Smooth muscle cell (in vitro differentiated cells): ENCODE measurements around the gene SYT7. TPM values are rescaled to one million over a fixed set of nuclear protein-coding genes. Genes with fewer than 3 reads are reported as not detected.

ENCODE experiments used
- DNase-seq: peaks from one replicate; lab custom pipeline; 2025; ENCODE audit not compliant: unreplicated experiment; lab: John Stamatoyannopoulos, UW
- H2AFZ ChIP-seq: fragments of 200-600 bp; sonication (generic); 2 replicates; pipeline ENCODE4 v1.6.0; 2016; ENCODE audit warnings: antibody characterized with exemption, low read depth, mild to moderate bottlenecking
- H3F3A ChIP-seq: fragments of 200-600 bp; sonication (generic); 2 replicates; pipeline ENCODE4 v1.6.0; 2017; ENCODE audit warnings: antibody characterized with exemption, low read depth
- H3K27ac ChIP-seq: fragments of 200-600 bp; sonication (generic); 2 replicates; pipeline ENCODE4 v1.5.1; 2016; ENCODE audit warnings: low read depth, mild to moderate bottlenecking
- H3K27me3 ChIP-seq: fragments of 200-600 bp; sonication (generic); 2 replicates; pipeline ENCODE4 v1.6.1; 2016; ENCODE audit warnings: low read depth, mild to moderate bottlenecking
- H3K36me3 ChIP-seq: fragments of 200-600 bp; sonication (generic); 2 replicates; pipeline ENCODE4 v1.5.1; 2016; ENCODE audit warnings: low read depth
- H3K4me1 ChIP-seq: fragments of 200-600 bp; sonication (generic); 2 replicates; pipeline ENCODE4 v1.5.1; 2016; ENCODE audit warnings: low read depth
- H3K4me2 ChIP-seq: fragments of 200-600 bp; sonication (generic); 2 replicates; pipeline ENCODE4 v1.6.0; 2016; ENCODE audit warnings: mild to moderate bottlenecking
- H3K4me3 ChIP-seq: fragments of 200-600 bp; sonication (generic); 2 replicates; pipeline ENCODE4 v1.5.1; 2016; ENCODE audit warnings: mild to moderate bottlenecking
- H3K79me2 ChIP-seq: fragments of 200-600 bp; sonication (generic); 2 replicates; pipeline ENCODE4 v1.6.0; 2016; ENCODE audit warnings: low read depth, mild to moderate bottlenecking
- H3K9ac ChIP-seq: fragments of 200-600 bp; sonication (generic); 2 replicates; pipeline ENCODE4 v1.6.0; 2016; ENCODE audit warnings: low read depth
- H3K9me3 ChIP-seq: fragments of 200-600 bp; sonication (generic); replicated peaks from 2 replicates; pipeline ENCODE4 v1.5.1; 2016; ENCODE audit warnings: low read depth
- H4K20me1 ChIP-seq: fragments of 200-600 bp; sonication (generic); 2 replicates; pipeline ENCODE4 v1.6.0; 2016; ENCODE audit warnings: low read depth
- CTCF ChIP-seq: fragments of 200-600 bp; sonication (generic); IDR thresholded peaks from 2 replicates; pipeline ENCODE4 v1.5.1; 2017; ENCODE audit warnings: borderline replicate concordance, mild to moderate bottlenecking, antibody characterized with exemption; ENCODE audit not compliant: insufficient read depth, poor library complexity, severe bottlenecking
- WGBS: methylation state at CpG from one replicate; pipeline ENCODE4 v1.1.7; 2016; ENCODE audit warnings: low lambda C conversion rate; 5-methylcytosine and 5-hydroxymethylcytosine counted together
- polyA plus RNA-seq: library from polyadenylated mRNA; unstranded; fragments of >200 nt; fragmentation: Nextera tagmentation; extraction: Ambion mirVana; gene quantifications from 2 replicates; pipeline ENCODE4 v1.2.1, GENCODE V29; 2016
- total RNA-seq: library from RNA; depleted of rRNA; stranded (reverse); fragments of >200 nt; gene quantifications from 2 replicates; pipeline ENCODE4 v1.2.3, GENCODE V29; 2014

SYT7 gene
- total and polyA plus RNA-seq, 2 experiments from 2014 or later: 0.79 to 4.0 TPM

GRCh38 chr11:61599968-61600710, 19.3 kb upstream of the SYT7 start:
- Histone ChIP-seq H3K79me2 (no peaks in the 10 kb centered on the region), H3K27ac (peak overlapping the region; percentile 71), H3K9me3 (no peaks in the 10 kb centered on the region), H3K36me3 (no peaks in the 10 kb centered on the region), H3K27me3 (no peaks in the 10 kb centered on the region), H3K4me3 (no peak overlapping the region), H2AFZ (no peak overlapping the region), H3F3A (peaks cover 13% of the 10 kb centered on the region), H3K4me2 (peak overlapping the region; percentile 81), H3K9ac (peak overlapping the region; percentile 50), H4K20me1 (no peaks in the 10 kb centered on the region), H3K4me1 (peaks cover 17% of the 10 kb centered on the region)
- 71% methylated on average over 13 of the region's 13 CpGs for WGBS
- DNase-seq: no peak
- TF ChIP-seq CTCF: no peak

GRCh38 chr11:61598886-61599868, 18.3 kb upstream of the SYT7 start:
- Histone ChIP-seq H3F3A (peaks cover 13% of the 10 kb centered on the region), H3K9ac (peak overlapping the region; percentile 50), H3K27ac (peak overlapping the region; percentile 71), H3K4me3 (no peak overlapping the region), H3K4me1 (peaks cover 17% of the 10 kb centered on the region), H3K9me3 (no peaks in the 10 kb centered on the region), H3K27me3 (no peaks in the 10 kb centered on the region), H3K4me2 (peak overlapping the region; percentile 81), H2AFZ (no peak overlapping the region), H4K20me1 (no peaks in the 10 kb centered on the region), H3K36me3 (no peaks in the 10 kb centered on the region), H3K79me2 (no peaks in the 10 kb centered on the region)
- TF ChIP-seq CTCF: no peak
- 25% methylated on average over 25 of the region's 25 CpGs for WGBS
- DNase-seq: no peak

- no peak for DNase-seq
- Histone ChIP-seq H3K4me2 (no peak overlapping the region), H3F3A (peaks cover 13% of the 10 kb centered on the region), H3K9ac (no peak overlapping the region), H3K4me1 (peaks cover 17% of the 10 kb centered on the region), H3K27ac (peak overlapping the region; percentile 71), H3K9me3 (no peaks in the 10 kb centered on the region), H3K27me3 (no peaks in the 10 kb centered on the region), H3K4me3 (no peak overlapping the region), H3K36me3 (no peaks in the 10 kb centered on the region), H2AFZ (no peak overlapping the region), H3K79me2 (no peaks in the 10 kb centered on the region), H4K20me1 (no peaks in the 10 kb centered on the region)
- TF ChIP-seq CTCF: no peak
- 61% methylated on average over 3 of the region's 3 CpGs for WGBS
Observed at GRCh38 chr11:61598374-61598773, 17.5 kb upstream of the SYT7 start.
